IMR-90 (cell line): ENCODE results near the gene NWD2. TPM values are rescaled to one million over a fixed set of nuclear protein-coding genes. Genes with fewer than 3 reads are reported as not detected.

Experiments used
- ATAC-seq: fragments of 200-7000 bp; cut with Tn5 transposase; 2 replicates; pipeline ENCODE4 v1.9.1; 2020; ENCODE audit warnings: low read depth, mild to moderate bottlenecking, moderate library complexity
- BruUV-seq: library from RNA; stranded (reverse); fragments of 400-500 nt; replicated peaks from 2 replicates; lab custom pipeline; 2021; lab: Mats Ljungman, UMichigan
- CTCF ChIA-PET: fragments of 300-600 bp; formaldehyde crosslinking; extraction: SDS; loops from one replicate; lab custom pipeline; 2021; ENCODE audit warnings: antibody characterized with exemption; lab: Yijun Ruan, JAX
- POLR2A ChIA-PET: fragments of 300-600 bp; sonication (Branson Sonifier 250); formaldehyde crosslinking; loops from one replicate; lab custom pipeline; 2022; ENCODE audit warnings: antibody characterized with exemption; ENCODE audit not compliant: unreplicated experiment; lab: Charles Lee
- DNase-seq: peaks from one replicate; pipeline ENCODE4 v3.0.0; 2013
- H2AFZ ChIP-seq: replicated peaks from 2 replicates; pipeline ENCODE3; 2013; ENCODE audit warnings: low read length, mild to moderate bottlenecking; ENCODE audit not compliant: poor library complexity
- H2AK5ac ChIP-seq: 2 replicates; pipeline ENCODE4 v1.6.1; 2013; ENCODE audit warnings: low read depth, low read length, inconsistent platforms
- H2AK9ac ChIP-seq: replicated peaks from 2 replicates; pipeline ENCODE3; 2013; ENCODE audit warnings: mild to moderate bottlenecking, low read depth, low read length, moderate library complexity; ENCODE audit not compliant: poor library complexity
- H2BK120ac ChIP-seq: 2 replicates; pipeline ENCODE4 v1.6.1; 2013; ENCODE audit warnings: low read depth, low read length, inconsistent platforms
- H2BK15ac ChIP-seq: 3 replicates; pipeline ENCODE4 v1.6.1; 2013; ENCODE audit warnings: low read depth, low read length, inconsistent platforms
- H2BK20ac ChIP-seq: 2 replicates; pipeline ENCODE4 v1.6.1; 2013; ENCODE audit warnings: low read depth, mild to moderate bottlenecking, inconsistent platforms, low read length, moderate library complexity
- H2BK5ac ChIP-seq: 2 replicates; pipeline ENCODE4 v1.6.1; 2013; ENCODE audit warnings: mild to moderate bottlenecking, low read depth, low read length, inconsistent platforms; ENCODE audit not compliant: poor library complexity, severe bottlenecking
- H3K14ac ChIP-seq: replicated peaks from 2 replicates; pipeline ENCODE4 v1.6.1; 2013; ENCODE audit warnings: low read depth, low read length, inconsistent platforms
- H3K18ac ChIP-seq: 2 replicates; pipeline ENCODE4 v1.6.1; 2013; ENCODE audit warnings: low read depth, low read length, control low read depth
- H3K23ac ChIP-seq: 2 replicates; pipeline ENCODE4 v1.6.1; 2013; ENCODE audit warnings: low read depth, low read length, inconsistent platforms
- H3K27ac ChIP-seq: 2 replicates; pipeline ENCODE4 v1.5.1; 2013; ENCODE audit warnings: mild to moderate bottlenecking, control low read depth, low read length; ENCODE audit not compliant: insufficient read depth
- H3K27me3 ChIP-seq: 2 replicates; pipeline ENCODE4 v1.6.1; 2013; ENCODE audit warnings: low read length; ENCODE audit not compliant: control insufficient read depth, insufficient read depth
- H3K36me3 ChIP-seq: 2 replicates; pipeline ENCODE4 v1.6.1; 2013; ENCODE audit warnings: low read length, mixed read lengths; ENCODE audit not compliant: control insufficient read depth, insufficient read depth
- H3K4ac ChIP-seq: 2 replicates; pipeline ENCODE4 v1.6.1; 2013; ENCODE audit warnings: low read depth, low read length, inconsistent platforms
- H3K4me1 ChIP-seq: 2 replicates; pipeline ENCODE4 v1.6.1; 2013; ENCODE audit warnings: low read length, mixed read lengths; ENCODE audit not compliant: control insufficient read depth, insufficient read depth
- H3K4me2 ChIP-seq: 2 replicates; pipeline ENCODE4 v1.6.1; 2013; ENCODE audit warnings: low read depth, mild to moderate bottlenecking, control low read depth, low read length, moderate library complexity
- H3K4me3 ChIP-seq: 2 replicates; pipeline ENCODE4 v1.5.1; 2013; ENCODE audit warnings: low read depth, mild to moderate bottlenecking, control low read depth, low read length, moderate library complexity; ENCODE audit not compliant: insufficient read depth
- H3K56ac ChIP-seq: 2 replicates; pipeline ENCODE4 v1.6.1; 2013; ENCODE audit warnings: low read length, inconsistent platforms; ENCODE audit not compliant: insufficient read depth; ENCODE audit errors: extremely low read depth
- H3K79me1 ChIP-seq, 2 experiments: 2 replicates each; pipeline ENCODE4 v1.6.1; 2013; ENCODE audit warnings: low read length in 2 of 2, inconsistent platforms in 1 of 2, low read depth in 1 of 2
- H3K9ac ChIP-seq: 2 replicates; pipeline ENCODE4 v1.6.1; 2013; ENCODE audit warnings: low read depth, low read length, control low read depth
- H3K9me1 ChIP-seq: 2 replicates; pipeline ENCODE4 v1.6.1; 2013; ENCODE audit warnings: low read length, inconsistent platforms; ENCODE audit not compliant: insufficient read depth
- H3K9me3 ChIP-seq: 2 replicates; pipeline ENCODE4 v1.6.1; 2013; ENCODE audit warnings: low read length; ENCODE audit not compliant: control insufficient read depth, insufficient read depth
- H4K20me1 ChIP-seq: 2 replicates; pipeline ENCODE4 v1.6.1; 2013; ENCODE audit warnings: low read length, inconsistent platforms; ENCODE audit not compliant: insufficient read depth
- H4K5ac ChIP-seq: 2 replicates; pipeline ENCODE4 v1.6.1; 2013; ENCODE audit warnings: mild to moderate bottlenecking, low read depth, low read length, control low read depth
- H4K8ac ChIP-seq, 2 experiments: 2 replicates each; pipeline ENCODE4 v1.6.1; 2013; ENCODE audit warnings: low read depth in 2 of 2, low read length in 2 of 2, control low read depth in 1 of 2, inconsistent platforms in 1 of 2
- H4K91ac ChIP-seq: 2 replicates; pipeline ENCODE4 v1.6.1; 2013; ENCODE audit warnings: low read depth, low read length, inconsistent platforms; ENCODE audit not compliant: insufficient read depth
- BHLHE40 ChIP-seq: fragments of 150-350 bp; IDR thresholded peaks from 2 replicates; pipeline ENCODE4 v1.6.1; 2016; ENCODE audit warnings: mild to moderate bottlenecking, low read depth, low read length
- CEBPB ChIP-seq: IDR thresholded peaks from 2 replicates; pipeline ENCODE4 v1.6.1; 2012; ENCODE audit warnings: low read depth, low read length, improper control_type of control experiment
- ELK1 ChIP-seq: fragments of 150-350 bp; IDR thresholded peaks from 2 replicates; pipeline ENCODE4 v1.6.1; 2016; ENCODE audit warnings: low read depth, mild to moderate bottlenecking, low read length, moderate library complexity, borderline replicate concordance
- MXI1 ChIP-seq: IDR thresholded peaks from 2 replicates; pipeline ENCODE4 v1.6.1; 2012; ENCODE audit warnings: low read depth, mild to moderate bottlenecking, low read length, moderate library complexity, borderline replicate concordance
- RAD21 ChIP-seq: IDR thresholded peaks from 2 replicates; pipeline ENCODE4 v1.6.1; 2012; ENCODE audit warnings: low read length, improper control_type of control experiment
- RCOR1 ChIP-seq: IDR thresholded peaks from 2 replicates; pipeline ENCODE4 v1.6.1; 2012; ENCODE audit warnings: mild to moderate bottlenecking, low read length, improper control_type of control experiment; ENCODE audit not compliant: insufficient replicate concordance
- SMC3 ChIP-seq: fragments of 150-350 bp; IDR thresholded peaks from 2 replicates; pipeline ENCODE4 v1.6.1; 2016; ENCODE audit warnings: low read depth, mild to moderate bottlenecking, antibody characterized with exemption, low read length, moderate library complexity
- USF2 ChIP-seq: fragments of 150-350 bp; IDR thresholded peaks from 2 replicates; pipeline ENCODE4 v1.6.1; 2017; ENCODE audit warnings: mild to moderate bottlenecking, antibody characterized with exemption, low read length, low read depth
- WGBS, 2 experiments: methylation state at CpG; one replicate each; pipeline versions ENCODE4 v1.1.5 to v1.1.7; 2013; ENCODE audit warnings: missing lambda C conversion rate in 2 of 2; ENCODE audit not compliant: insufficient read length in 1 of 2; ENCODE audit errors: extremely low coverage in 2 of 2; 5-methylcytosine and 5-hydroxymethylcytosine counted together
- dilution Hi-C: fragments of 300-500 bp; cut with HindIII; formaldehyde crosslinking; loops from one replicate; pipeline ENCODE4 v1.14.3; 2018; ENCODE audit warnings: low sequenced_read_pairs; ENCODE audit not compliant: unreplicated experiment
- in situ Hi-C: fragments of 300-500 bp; cut with MboI; formaldehyde crosslinking; loops from 3 replicates; pipeline ENCODE4 v1.14.3; 2019; ENCODE audit warnings: low sequenced_read_pairs, inconsistent platforms, mixed read lengths
- intact Hi-C: fragments of 100-400 bp; cut with micrococcal nuclease; formaldehyde crosslinking; loops from 2 replicates; pipeline ENCODE4 v1.10.0; 2022
- polyA plus RNA-seq, 3 experiments: library from polyadenylated mRNA; depleted of rRNA; stranded (reverse); fragments of >200 nt; gene quantifications; 2 replicates each; pipeline ENCODE4 v1.2.3, GENCODE V29; 2012; ENCODE audit warnings: low replicate concordance in 1 of 3
- total RNA-seq: library from RNA; depleted of rRNA; stranded (reverse); fragments of >200 nt; gene quantifications from 2 replicates; pipeline ENCODE4 v1.2.3, GENCODE V29; 2012

NWD2 gene
- total and polyA plus RNA-seq, 2 of the 4 experiments (the other 2 are of a cell fraction) = not detected

- Histone ChIP-seq H3K56ac (no peak overlapping the region), H3K23ac (no peak overlapping the region), H3K27ac (no peak overlapping the region), H3K36me3 (no peaks in the 10 kb centered on the region), H3K79me1 (no peaks in the 10 kb centered on the region), H3K4me2 (no peak overlapping the region), H3K9me1 (no peaks in the 10 kb centered on the region), H3K27me3 (no peaks in the 10 kb centered on the region), H4K20me1 (no peaks in the 10 kb centered on the region), H2BK15ac (no peak overlapping the region), H2AFZ (no peak overlapping the region), H3K18ac (no peak overlapping the region), H2AK5ac (no peak overlapping the region), H2BK120ac (no peak overlapping the region), H4K8ac (no peak overlapping the region), H4K91ac (no peak overlapping the region), H3K4ac (no peak overlapping the region), H2AK9ac (no peak overlapping the region), H4K5ac (no peak overlapping the region), H3K9ac (no peak overlapping the region), H3K4me3 (no peak overlapping the region), H3K9me3 (no peaks in the 10 kb centered on the region), H3K4me1 (no peaks in the 10 kb centered on the region), H3K14ac (no peak overlapping the region), H2BK20ac (no peak overlapping the region), H2BK5ac (no peak overlapping the region)
- BruUV-seq = no TSS peak
- POLR2A ChIA-PET = no interaction called here
- DNase-seq (no peak), ATAC-seq (no peak)
- dilution Hi-C loops = no loop called here
- TF ChIP-seq RAD21 (no peak), MXI1 (no peak), BHLHE40 (no peak), RCOR1 (no peak), SMC3 (no peak), USF2 (no peak), ELK1 (no peak), CEBPB (no peak)
- intact Hi-C loops = no loop called here
- in situ Hi-C loops = no loop called here
- no CpG with 5 or more reads among the region's 1 CpG for WGBS, 2 experiments
- CTCF ChIA-PET = no interaction called here
Observed at GRCh38 chr4:37483610-37484009, 239.1 kb downstream of the NWD2 start.
